ENCODE results near the gene CDC42BPA.

The CDC42BPA gene

GRCh38 chr1:227093309-227093708, 225.0 kb downstream of the CDC42BPA start:
- DNase-seq (ENCODE audit: low read depth, low spot score), result no peak
- H3K4me3 ChIP-seq (ENCODE audit: low read length), result no peak overlapping the region

DNA sequence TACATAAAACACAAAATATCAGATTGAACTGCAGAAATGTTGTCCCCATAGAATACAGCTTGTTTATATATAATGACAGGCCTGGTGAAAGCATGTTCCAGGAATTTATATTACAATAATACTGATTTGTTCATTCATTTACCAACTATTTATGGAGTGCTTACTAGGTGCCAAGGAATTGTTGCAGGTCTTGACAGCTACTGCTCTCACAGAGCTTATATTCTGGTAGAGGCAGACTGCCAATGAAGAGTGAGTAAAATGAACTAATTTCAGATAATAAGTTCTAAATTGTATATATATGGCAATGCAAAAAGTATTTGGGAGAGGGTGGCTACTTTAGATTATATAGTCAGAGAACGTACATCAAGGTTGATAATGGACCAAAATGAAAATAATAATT, 226.2 kb downstream of the CDC42BPA start:
- H3K4me3 ChIP-seq (ENCODE audit: low read length), result no peak overlapping the region
- no peak for DNase-seq (ENCODE audit: low read depth, low spot score)

DNA sequence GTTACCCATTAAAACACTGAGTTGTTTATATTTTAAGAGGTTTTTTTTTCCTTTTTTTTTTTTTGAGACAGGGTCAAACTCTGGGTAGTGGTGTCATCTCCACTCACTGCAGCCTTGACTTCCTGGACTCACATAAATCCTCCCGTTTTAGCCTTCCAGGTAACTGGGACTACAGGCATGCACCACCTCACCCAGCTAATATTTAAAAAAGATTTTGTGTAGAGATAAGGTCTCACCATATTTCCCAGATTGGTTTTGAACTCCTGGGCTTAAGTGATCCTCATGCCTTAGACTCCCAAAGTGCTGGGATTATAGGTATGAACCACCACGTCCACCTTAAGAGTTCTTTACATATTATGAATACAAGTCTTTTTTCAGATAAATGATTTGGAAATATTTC, 231.7 kb downstream of the CDC42BPA start:
- H3K4me3 ChIP-seq (ENCODE audit: low read length), result no peak overlapping the region
- DNase-seq (ENCODE audit: low read depth, low spot score), result no peak

DNA sequence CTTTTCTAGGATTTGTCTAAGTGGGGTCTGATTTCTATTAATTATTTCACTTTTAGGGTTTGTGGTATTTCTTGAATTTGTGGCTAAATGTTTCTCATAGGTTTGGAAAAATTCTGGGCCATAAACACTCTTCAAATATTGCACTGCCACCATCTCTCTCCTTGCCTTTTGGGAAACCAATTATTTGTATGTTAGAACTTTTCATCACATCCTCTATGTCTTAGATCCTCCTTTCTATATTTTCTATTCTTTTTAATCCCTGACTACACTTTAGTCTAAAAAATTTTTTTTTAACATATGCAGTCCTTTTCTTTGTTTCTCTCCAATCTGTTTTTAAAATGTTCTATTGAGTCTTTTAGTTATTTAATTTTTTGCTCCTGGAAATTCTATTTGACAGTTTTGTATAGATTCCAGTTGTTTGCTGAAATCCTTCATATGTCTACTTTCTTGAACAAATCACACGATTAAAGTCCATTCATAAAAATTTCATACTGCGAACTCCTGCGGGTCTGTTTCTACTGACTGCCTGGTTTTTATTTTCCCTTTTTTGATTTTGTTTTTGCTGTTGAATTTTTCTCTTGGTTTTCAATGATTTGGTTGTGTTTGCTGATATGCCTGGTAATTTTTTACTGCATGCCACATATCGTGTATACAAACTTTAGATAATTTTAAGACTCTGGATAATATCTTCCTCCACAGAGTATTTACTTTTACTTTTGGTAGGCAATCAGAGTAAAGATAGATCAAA, 235.1 kb downstream of the CDC42BPA start:
- H3K4me3 ChIP-seq (ENCODE audit: low read length), result no peak overlapping the region
- DNase-seq (ENCODE audit: low read depth, low spot score), result no peak

DNA sequence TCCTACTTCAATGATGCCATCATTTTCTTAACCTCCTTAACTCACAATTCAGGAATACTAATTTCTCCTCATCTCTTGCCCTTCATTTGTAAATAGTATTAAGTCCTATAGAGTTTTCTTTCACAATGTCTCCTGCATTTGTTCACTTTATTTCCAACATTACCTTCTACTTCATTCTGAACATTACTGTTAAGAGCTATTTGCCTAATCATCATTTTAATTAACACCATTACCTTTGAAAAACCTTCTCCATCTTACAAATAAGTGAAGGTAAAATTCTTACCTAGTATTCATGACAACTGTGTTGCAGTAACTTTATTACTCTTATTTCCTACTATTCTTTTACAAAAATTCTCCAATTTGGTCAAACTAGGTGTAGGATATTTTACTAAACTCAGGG, 240.5 kb downstream of the CDC42BPA start:
- no peak for DNase-seq (ENCODE audit: low read depth, low spot score)
- no peak overlapping the region for H3K4me3 ChIP-seq (ENCODE audit: low read length)

- no peak for DNase-seq (ENCODE audit: low read depth, low spot score)
- no peak overlapping the region for H3K4me3 ChIP-seq (ENCODE audit: low read length)
These were observed 244.5 kb downstream of the CDC42BPA start for GRCh38 chr1:227073786-227074185.

GRCh38 chr1:227072991-227073390, 245.3 kb downstream of the CDC42BPA start:
- DNase-seq (ENCODE audit: low read depth, low spot score), result no peak
- no peak overlapping the region for H3K4me3 ChIP-seq (ENCODE audit: low read length)

GRCh38 chr1:227071895-227072587, 246.3 kb downstream of the CDC42BPA start:
- DNase-seq (ENCODE audit: low read depth, low spot score), result no peak
- no peak overlapping the region for H3K4me3 ChIP-seq (ENCODE audit: low read length)

GRCh38 chr1:227070638-227071285, 247.5 kb downstream of the CDC42BPA start:
- H3K4me3 ChIP-seq (ENCODE audit: low read length), result no peak overlapping the region
- no peak for DNase-seq (ENCODE audit: low read depth, low spot score)

GRCh38 chr1:227069490-227069889, 248.8 kb downstream of the CDC42BPA start:
- DNase-seq (ENCODE audit: low read depth, low spot score), result no peak

GRCh38 chr1:227068883-227069282, 249.4 kb downstream of the CDC42BPA start:
- no peak overlapping the region for H3K4me3 ChIP-seq (ENCODE audit: low read length)
- DNase-seq (ENCODE audit: low read depth, low spot score), result no peak

More at GRCh38 chr1:227069490-227069889, 248.8 kb downstream of the CDC42BPA start:
- no peak overlapping the region for H3K4me3 ChIP-seq (ENCODE audit: low read length)

DNA sequence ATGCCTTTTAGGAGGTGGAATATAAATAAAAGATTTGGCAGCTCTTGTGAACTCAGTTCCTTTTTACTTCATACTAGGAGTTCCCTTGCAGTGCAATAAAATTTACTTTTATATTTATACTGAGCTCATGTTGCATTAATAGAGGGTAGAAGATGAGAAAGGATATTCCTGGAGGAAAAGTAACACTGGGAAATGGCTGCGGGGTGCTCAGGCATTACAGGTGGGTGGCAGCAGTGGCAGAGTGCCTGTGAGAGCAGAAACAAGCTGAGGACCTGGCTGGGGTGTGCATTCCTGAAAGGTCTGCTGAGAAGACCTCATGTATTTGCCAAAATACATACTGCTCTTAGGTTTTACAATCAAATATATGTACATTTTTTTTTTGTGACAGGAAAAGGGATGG, 251.3 kb downstream of the CDC42BPA start:
- H3K4me3 ChIP-seq (ENCODE audit: low read length), result no peak overlapping the region
- no peak for DNase-seq (ENCODE audit: low read depth, low spot score)

DNA sequence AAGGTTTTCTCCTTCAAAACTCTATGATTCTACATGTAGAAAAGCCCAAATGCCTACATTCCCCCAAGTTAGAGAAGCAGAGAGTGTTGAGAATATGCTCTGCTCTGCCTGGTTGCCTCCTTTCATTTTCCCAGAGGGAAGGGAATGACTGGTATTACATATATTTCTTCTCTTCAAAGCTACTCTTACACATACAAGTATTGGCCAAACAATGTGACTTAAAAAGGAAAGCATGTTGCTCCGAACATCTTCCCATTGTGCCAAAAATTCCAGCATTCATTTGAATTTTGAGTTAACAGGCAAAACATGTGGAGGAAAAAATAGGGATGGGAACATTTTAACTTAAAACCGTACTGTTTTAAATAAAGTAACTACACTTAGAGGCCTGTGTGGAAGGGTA, 253.0 kb downstream of the CDC42BPA start:
- no peak for DNase-seq (ENCODE audit: low read depth, low spot score)
- H3K4me3 ChIP-seq (ENCODE audit: low read length), result no peak overlapping the region

DNA sequence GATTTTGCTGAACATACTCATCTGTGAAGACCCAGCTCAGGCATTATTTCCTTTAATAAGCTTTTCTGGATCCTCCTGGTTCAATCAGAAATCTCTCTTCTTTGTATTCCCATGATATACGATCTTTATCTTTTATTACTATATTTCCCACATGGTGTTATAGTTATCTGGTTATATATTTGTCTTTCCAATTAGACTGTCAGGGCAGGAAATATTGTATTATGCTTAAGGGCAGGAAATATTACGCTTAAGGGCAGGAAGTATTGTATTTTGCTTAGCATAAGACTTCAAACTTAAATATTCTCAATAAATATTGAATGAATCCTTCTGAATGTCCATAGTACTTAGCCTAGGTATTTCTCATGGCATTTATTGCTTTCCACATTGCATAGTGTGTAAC, 256.0 kb downstream of the CDC42BPA start:
- no peak for DNase-seq (ENCODE audit: low read depth, low spot score)
- no peak overlapping the region for H3K4me3 ChIP-seq (ENCODE audit: low read length)

DNA sequence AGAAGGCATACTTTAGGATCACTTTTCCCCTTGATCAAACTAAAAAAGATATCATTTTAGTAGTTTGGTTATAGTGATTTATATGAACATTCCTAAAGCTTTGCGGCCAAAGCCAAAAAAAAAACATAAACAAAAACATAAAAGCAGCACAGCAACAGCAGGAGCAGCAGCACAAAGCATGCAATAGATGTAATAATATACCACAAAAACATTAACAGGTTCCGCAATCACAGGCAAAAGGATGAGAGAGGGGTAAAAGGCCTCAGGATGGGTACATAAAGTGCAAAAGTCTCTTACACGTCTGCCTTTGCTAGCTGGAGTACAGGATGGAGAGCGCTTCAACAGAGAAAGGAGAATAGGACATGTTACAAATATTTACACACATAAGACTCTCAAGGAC, 259.2 kb downstream of the CDC42BPA start:
- DNase-seq (ENCODE audit: low read depth, low spot score), result no peak
- no peak overlapping the region for H3K4me3 ChIP-seq (ENCODE audit: low read length)

GRCh38 chr1:227058321-227058751, 260.0 kb downstream of the CDC42BPA start:
- no peak for DNase-seq (ENCODE audit: low read depth, low spot score)
- H3K4me3 ChIP-seq (ENCODE audit: low read length), result no peak overlapping the region

DNA sequence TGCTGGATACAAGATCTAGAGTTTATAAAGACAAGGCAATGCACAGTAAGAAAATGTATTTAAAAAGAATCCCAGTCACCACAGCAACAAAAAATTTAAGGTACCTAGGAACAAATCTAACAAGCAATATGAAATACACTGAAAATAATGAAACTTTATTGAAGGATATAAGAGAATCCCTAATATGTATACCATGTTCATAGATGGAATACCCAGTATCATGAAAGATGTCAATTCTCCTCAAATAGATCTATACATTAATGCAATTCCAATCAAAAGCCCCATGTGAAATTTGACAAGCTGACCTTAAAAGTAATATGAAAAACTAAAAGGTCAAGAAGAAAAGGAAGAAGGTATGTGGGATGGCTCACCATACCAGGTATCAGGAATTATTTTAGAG, 269.0 kb downstream of the CDC42BPA start:
- no peak for DNase-seq (ENCODE audit: low read depth, low spot score)

DNA sequence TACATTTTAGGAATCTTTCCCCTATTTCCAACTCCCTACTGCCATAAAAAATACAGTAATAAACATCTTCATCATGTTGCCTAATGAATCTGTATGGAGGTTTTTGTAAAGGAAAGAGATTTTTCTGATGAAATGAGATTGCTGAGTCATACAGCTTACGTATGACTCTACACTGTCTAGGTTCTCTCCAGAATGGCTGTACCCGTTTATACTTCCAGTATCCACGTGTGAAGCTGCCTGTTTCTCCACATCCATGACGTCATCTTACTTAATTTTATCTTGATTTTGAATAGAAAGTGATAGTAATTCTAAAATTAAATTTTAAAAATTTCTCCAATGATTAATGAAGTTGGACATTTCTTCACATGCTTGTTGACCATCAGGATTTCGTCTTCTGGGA, 274.5 kb downstream of the CDC42BPA start:
- no peak for DNase-seq (ENCODE audit: low read depth, low spot score)
- H3K4me3 ChIP-seq (ENCODE audit: low read length), result no peak overlapping the region

More for the DNA sequence above, 269.0 kb downstream of the CDC42BPA start:
- H3K4me3 ChIP-seq (ENCODE audit: low read length), result no peak overlapping the region

DNA sequence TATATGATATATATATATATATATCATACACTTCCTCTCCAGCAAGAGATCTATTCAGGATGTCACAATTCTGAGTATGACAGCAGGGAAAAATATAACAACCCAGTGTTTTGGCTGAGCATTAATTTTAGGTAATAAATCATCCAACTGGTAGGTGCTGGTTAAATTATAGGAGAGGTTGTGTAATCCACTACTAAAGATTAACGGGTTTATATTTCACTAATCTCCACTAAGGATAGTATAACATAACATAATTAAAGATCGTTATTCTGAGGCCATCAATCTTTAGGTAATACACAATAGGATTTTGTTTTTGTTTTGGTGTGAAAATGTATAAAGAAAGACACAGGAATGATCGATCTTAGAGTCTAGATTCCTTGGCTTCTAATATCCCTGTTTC, 276.0 kb downstream of the CDC42BPA start:
- no peak for DNase-seq (ENCODE audit: low read depth, low spot score)
- no peak overlapping the region for H3K4me3 ChIP-seq (ENCODE audit: low read length)

DNA sequence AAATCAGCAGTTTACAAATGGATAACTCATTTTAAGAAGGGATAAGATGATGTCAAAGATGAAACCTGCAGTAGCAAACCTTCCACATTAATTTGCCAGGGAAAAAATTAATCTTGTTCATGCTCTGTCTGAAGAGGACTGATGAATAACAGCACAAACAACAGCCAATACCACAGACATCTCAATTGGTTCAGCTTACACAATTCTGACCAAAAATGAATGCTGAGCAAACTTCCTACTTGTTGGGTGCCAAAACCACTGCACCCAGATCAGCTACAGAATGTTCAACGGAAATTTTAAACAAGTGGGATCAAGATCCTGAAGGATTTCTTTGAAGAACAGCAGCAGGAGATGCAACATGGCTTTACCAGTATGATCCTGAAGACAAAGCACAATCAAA, 279.9 kb downstream of the CDC42BPA start:
- DNase-seq (ENCODE audit: low read depth, low spot score), result no peak
- H3K4me3 ChIP-seq (ENCODE audit: low read length), result no peak overlapping the region

All from Jurkat, Clone E6-1 (cell line).